CD8-positive, alpha-beta memory T cell (primary cell): ENCODE measurements around the gene LIMK2. TPM values are rescaled to one million over a fixed set of nuclear protein-coding genes. Genes with fewer than 3 reads are reported as not detected.

Source experiments
- CTCF ChIA-PET: fragments of 350-600 bp; sonication (Branson Sonifier 250); formaldehyde crosslinking; loops from one replicate; lab custom pipeline; 2021; ENCODE audit warnings: antibody characterized with exemption; lab: Charles Lee
- POLR2A ChIA-PET: fragments of 350-600 bp; sonication (Branson Sonifier 250); formaldehyde crosslinking; loops from one replicate; lab custom pipeline; 2021; ENCODE audit warnings: antibody characterized with exemption; lab: Charles Lee
- DNase-seq, 5 donors: peaks; one replicate each; pipeline versions ENCODE4 v3.0.0 to v3.0.0-alpha.2; 2020 to 2022; ENCODE audit warnings: mixed read lengths in 1 of 5
- H3K27ac ChIP-seq: one replicate; pipeline ENCODE4 v1.7.0; 2013; ENCODE audit warnings: low read depth, mild to moderate bottlenecking, low read length, moderate library complexity
- H3K27me3 ChIP-seq: 2 replicates; pipeline ENCODE4 v1.7.0; 2013; ENCODE audit warnings: low read length, mild to moderate bottlenecking; ENCODE audit not compliant: insufficient read depth, poor library complexity, severe bottlenecking
- H3K36me3 ChIP-seq: 2 replicates; pipeline ENCODE4 v1.7.0; 2013; ENCODE audit warnings: mild to moderate bottlenecking, low read length, moderate library complexity; ENCODE audit not compliant: insufficient read depth
- H3K4me1 ChIP-seq: 2 replicates; pipeline ENCODE4 v1.7.0; 2013; ENCODE audit warnings: mild to moderate bottlenecking, low read length, moderate library complexity; ENCODE audit not compliant: insufficient read depth
- H3K4me3 ChIP-seq: 2 replicates; pipeline ENCODE4 v1.7.0; 2013; ENCODE audit warnings: mild to moderate bottlenecking, low read length
- H3K9me3 ChIP-seq: 2 replicates; pipeline ENCODE4 v1.7.0; 2013; ENCODE audit warnings: mild to moderate bottlenecking, low read length
- H3K27ac Mint-ChIP-seq, 8 donors: one replicate each; pipeline ENCODE4 v1.8.0; 2020 to 2021; ENCODE audit warnings: mixed read lengths in 8 of 8, mild to moderate bottlenecking in 6 of 8, inconsistent platforms in 3 of 8, moderate library complexity in 3 of 8
- H3K27me3 Mint-ChIP-seq, 2 donors: one replicate each; pipeline ENCODE4 v1.8.0; 2020 to 2021; ENCODE audit warnings: mixed read lengths in 2 of 2, mild to moderate bottlenecking in 1 of 2, moderate library complexity in 1 of 2
- H3K36me3 Mint-ChIP-seq, 3 donors: one replicate each; pipeline ENCODE4 v1.8.0; 2020 to 2021; ENCODE audit warnings: mixed read lengths in 3 of 3, inconsistent platforms in 1 of 3, mild to moderate bottlenecking in 1 of 3
- H3K4me1 Mint-ChIP-seq, 3 donors: one replicate each; pipeline ENCODE4 v1.8.0; 2020 to 2021; ENCODE audit warnings: mixed read lengths in 3 of 3, inconsistent platforms in 1 of 3, mild to moderate bottlenecking in 1 of 3
- H3K4me3 Mint-ChIP-seq, 7 donors: one replicate each; pipeline ENCODE4 v1.8.0; 2020 to 2021; ENCODE audit warnings: mixed read lengths in 7 of 7, mild to moderate bottlenecking in 6 of 7, moderate library complexity in 4 of 7, inconsistent platforms in 2 of 7
- H3K9me3 Mint-ChIP-seq, 5 donors: one replicate each; pipeline ENCODE4 v1.8.0; 2020 to 2022; ENCODE audit warnings: mixed read lengths in 5 of 5, mild to moderate bottlenecking in 3 of 5, moderate library complexity in 2 of 5, inconsistent platforms in 1 of 5
- polyA plus RNA-seq: library from polyadenylated mRNA; unstranded; fragments of 300-500 nt; fragmentation: Illumina TruSeq; gene quantifications from one replicate; pipeline ENCODE4 v1.2.3, GENCODE V29; 2021
- total RNA-seq, 2 experiments: library from RNA; stranded (reverse); gene quantifications; one replicate each; pipeline ENCODE4 v1.2.3, GENCODE V29; 2021

LIMK2 gene
- total and polyA plus RNA-seq, 3 experiments from 2014 or later: 19.0 to 27.7 (median 25.1) TPM

GRCh38 chr22:31323578-31324550 lies 111.8 kb downstream of the LIMK2 start:
- H3K4me1 Mint-ChIP-seq: peaks cover 0 to 3% (median 2%) of the 10 kb centered on the region in 3 donors
- Histone ChIP-seq H3K36me3 (peaks cover 28% of the 10 kb centered on the region), H3K9me3 (no peaks in the 10 kb centered on the region), H3K4me1 (no peaks in the 10 kb centered on the region), H3K27ac (no peak overlapping the region), H3K4me3 (no peak overlapping the region), H3K27me3 (no peaks in the 10 kb centered on the region)
- no peaks in the 10 kb centered on the region for H3K9me3 Mint-ChIP-seq
- no peak overlapping the region for H3K4me3 Mint-ChIP-seq
- H3K36me3 Mint-ChIP-seq: peaks cover 0 to 64% (median 13%) of the 10 kb centered on the region in 3 donors
- POLR2A ChIA-PET: no interaction called here
- H3K27ac Mint-ChIP-seq: peak overlapping the region in 3 of 8 donors; percentile 23 to 79 (median 39)
- H3K27me3 Mint-ChIP-seq: no peaks in the 10 kb centered on the region
- CTCF ChIA-PET: interaction anchor here (0.8 to 1.3 kb wide), 2 partner anchors 32 to 111 kb away, joined by 3 read pairs; partner anchors contain the start of genes LIMK2 and PIK3IP1
- DNase-seq: no peak

- Histone ChIP-seq H3K4me1 (no peaks in the 10 kb centered on the region), H3K36me3 (peaks cover 45% of the 10 kb centered on the region), H3K4me3 (no peak overlapping the region), H3K9me3 (no peaks in the 10 kb centered on the region), H3K27me3 (no peaks in the 10 kb centered on the region), H3K27ac (no peak overlapping the region)
- no peaks in the 10 kb centered on the region for H3K27me3 Mint-ChIP-seq
- H3K36me3 Mint-ChIP-seq: peaks cover 0 to 87% (median 15%) of the 10 kb centered on the region in 3 donors
- peak overlapping the region in 1 of 8 donors; percentile 66 for H3K27ac Mint-ChIP-seq
- ChIA-PET POLR2A (no interaction called here), CTCF (interaction anchor here (0.8 to 1.8 kb wide), 3 partner anchors 10 to 54 kb away, joined by 3 to 6 read pairs (median 4); no protein-coding TSS in a partner anchor)
- peaks cover 5 to 11% (median 5%) of the 10 kb centered on the region in 3 donors for H3K4me1 Mint-ChIP-seq
- H3K4me3 Mint-ChIP-seq: no peak overlapping the region
- DNase-seq: no peak
- no peaks in the 10 kb centered on the region for H3K9me3 Mint-ChIP-seq
Observed at GRCh38 chr22:31326877-31327276, 114.8 kb downstream of the LIMK2 start.

GRCh38 chr22:31327806-31328543 lies 115.9 kb downstream of the LIMK2 start:
- Histone ChIP-seq H3K27me3 (no peaks in the 10 kb centered on the region), H3K27ac (no peak overlapping the region), H3K36me3 (peaks cover 56% of the 10 kb centered on the region), H3K9me3 (no peaks in the 10 kb centered on the region), H3K4me1 (no peaks in the 10 kb centered on the region), H3K4me3 (no peak overlapping the region)
- Mint-ChIP-seq H3K4me3 (no peak overlapping the region), H3K4me1 (peaks cover 8 to 15% (median 9%) of the 10 kb centered on the region in 3 donors), H3K9me3 (no peaks in the 10 kb centered on the region), H3K27me3 (no peaks in the 10 kb centered on the region), H3K27ac (peak overlapping the region in 2 of 8 donors; percentile 23 to 78), H3K36me3 (peaks cover 2 to 90% (median 16%) of the 10 kb centered on the region in 3 donors)
- ChIA-PET POLR2A (no interaction called here), CTCF (interaction anchor here (1.2 kb wide), 1 partner anchor 35 kb away, joined by 4 read pairs; the partner anchor contains the start of gene PIK3IP1)
- no peak for DNase-seq

- no peaks in the 10 kb centered on the region for H3K4me1 ChIP-seq
- peaks cover 3 to 90% (median 17%) of the 10 kb centered on the region in 3 donors for H3K36me3 Mint-ChIP-seq
- POLR2A ChIA-PET: no interaction called here
- CTCF ChIA-PET: interaction anchor here (1.2 kb wide), 1 partner anchor 36 kb away, joined by 4 read pairs; the partner anchor contains the start of gene PIK3IP1
- DNase-seq: no peak
- no peaks in the 10 kb centered on the region for H3K27me3 Mint-ChIP-seq
- H3K9me3 Mint-ChIP-seq: no peaks in the 10 kb centered on the region
- H3K36me3 ChIP-seq: peaks cover 62% of the 10 kb centered on the region
- peak overlapping the region in 1 of 8 donors; percentile 23 for H3K27ac Mint-ChIP-seq
- H3K27ac ChIP-seq: no peak overlapping the region
- H3K4me3 ChIP-seq: no peak overlapping the region
- H3K4me3 Mint-ChIP-seq: no peak overlapping the region
- peaks cover 10 to 14% (median 13%) of the 10 kb centered on the region in 3 donors for H3K4me1 Mint-ChIP-seq
- no peaks in the 10 kb centered on the region for H3K9me3 ChIP-seq
- H3K27me3 ChIP-seq: no peaks in the 10 kb centered on the region
Observed at GRCh38 chr22:31328544-31328960, 116.5 kb downstream of the LIMK2 start.

GRCh38 chr22:31329029-31329428 lies 116.9 kb downstream of the LIMK2 start:
- no peak overlapping the region for H3K27ac Mint-ChIP-seq
- peaks cover 13 to 17% (median 17%) of the 10 kb centered on the region in 3 donors for H3K4me1 Mint-ChIP-seq
- Histone ChIP-seq H3K27ac (no peak overlapping the region), H3K9me3 (no peaks in the 10 kb centered on the region), H3K36me3 (peaks cover 66% of the 10 kb centered on the region), H3K4me1 (no peaks in the 10 kb centered on the region), H3K27me3 (no peaks in the 10 kb centered on the region), H3K4me3 (no peak overlapping the region)
- no peaks in the 10 kb centered on the region for H3K9me3 Mint-ChIP-seq
- H3K36me3 Mint-ChIP-seq: peaks cover 3 to 93% (median 17%) of the 10 kb centered on the region in 3 donors
- no peak overlapping the region for H3K4me3 Mint-ChIP-seq
- ChIA-PET CTCF (no interaction called here), POLR2A (no interaction called here)
- H3K27me3 Mint-ChIP-seq: no peaks in the 10 kb centered on the region
- no peak for DNase-seq

Other genes with a start within 250 kb of the LIMK2 start
- gene MORC2, start 243.5 kb upstream of the LIMK2 start, total RNA-seq: 10 to 100 TPM; 28.7 to 29.9 TPM
- gene MORC2, start 243.5 kb upstream of the LIMK2 start, polyA plus RNA-seq: 13.0 TPM
- gene TUG1, start 243.0 kb upstream of the LIMK2 start, total RNA-seq: 10 to 100 TPM; 46.6 to 49.9 TPM
- 21.3 TPM for gene TUG1, start 243.0 kb upstream of the LIMK2 start, polyA plus RNA-seq
- gene SMTN, start 131.0 kb upstream of the LIMK2 start, total RNA-seq: 10 to 100 TPM; 13.2 to 14.7 TPM
- 0.98 TPM for gene SMTN, start 131.0 kb upstream of the LIMK2 start, polyA plus RNA-seq
- gene SELENOM, start 104.7 kb upstream of the LIMK2 start, total RNA-seq: 10 to 100 TPM; 14.6 to 15.4 TPM
- gene SELENOM, start 104.7 kb upstream of the LIMK2 start, polyA plus RNA-seq: 138 TPM
- gene INPP5J, start 89.3 kb upstream of the LIMK2 start, total RNA-seq: under 1 TPM in 1 of 2 experiments, not detected in 1; 0.22 TPM
- not detected for gene INPP5J, start 89.3 kb upstream of the LIMK2 start, polyA plus RNA-seq
- gene PLA2G3, start 71.8 kb upstream of the LIMK2 start, total RNA-seq: not detected
- not detected for gene PLA2G3, start 71.8 kb upstream of the LIMK2 start, polyA plus RNA-seq
- 10 to 100 TPM; 28.1 to 30.5 TPM for gene RNF185, start 52.1 kb upstream of the LIMK2 start, total RNA-seq
- gene RNF185, start 52.1 kb upstream of the LIMK2 start, polyA plus RNA-seq: 23.7 TPM
- gene PIK3IP1, start 80.2 kb downstream of the LIMK2 start, total RNA-seq: 10 to 100 TPM; 32.2 to 35.3 TPM
- gene PIK3IP1, start 80.2 kb downstream of the LIMK2 start, polyA plus RNA-seq: 350 TPM
- 10 to 100 TPM; 32.4 to 35.6 TPM for gene PATZ1, start 134.0 kb downstream of the LIMK2 start, total RNA-seq
- gene PATZ1, start 134.0 kb downstream of the LIMK2 start, polyA plus RNA-seq: 18.1 TPM
- gene DRG1, start 187.3 kb downstream of the LIMK2 start, total RNA-seq: 100 to 1,000 TPM; 115 to 117 TPM
- gene DRG1, start 187.3 kb downstream of the LIMK2 start, polyA plus RNA-seq: 70.1 TPM